GM19238 (cell line): ENCODE measurements around the gene GTF2B.
A peak's percentile ranks its signal among the peaks of the same experiment; 100 is the strongest.
"Not testable (repeated sequence)": the region's sequence is repeated elsewhere in the genome, so short reads cannot be mapped to it uniquely, and the experiment has no call there.

Source experiments
- DNase-seq: peaks from one replicate; pipeline ENCODE4 v3.0.0; 2011; ENCODE audit warnings: low spot score; ENCODE audit not compliant: insufficient read length

The GTF2B gene, protein sequence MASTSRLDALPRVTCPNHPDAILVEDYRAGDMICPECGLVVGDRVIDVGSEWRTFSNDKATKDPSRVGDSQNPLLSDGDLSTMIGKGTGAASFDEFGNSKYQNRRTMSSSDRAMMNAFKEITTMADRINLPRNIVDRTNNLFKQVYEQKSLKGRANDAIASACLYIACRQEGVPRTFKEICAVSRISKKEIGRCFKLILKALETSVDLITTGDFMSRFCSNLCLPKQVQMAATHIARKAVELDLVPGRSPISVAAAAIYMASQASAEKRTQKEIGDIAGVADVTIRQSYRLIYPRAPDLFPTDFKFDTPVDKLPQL

DNA sequence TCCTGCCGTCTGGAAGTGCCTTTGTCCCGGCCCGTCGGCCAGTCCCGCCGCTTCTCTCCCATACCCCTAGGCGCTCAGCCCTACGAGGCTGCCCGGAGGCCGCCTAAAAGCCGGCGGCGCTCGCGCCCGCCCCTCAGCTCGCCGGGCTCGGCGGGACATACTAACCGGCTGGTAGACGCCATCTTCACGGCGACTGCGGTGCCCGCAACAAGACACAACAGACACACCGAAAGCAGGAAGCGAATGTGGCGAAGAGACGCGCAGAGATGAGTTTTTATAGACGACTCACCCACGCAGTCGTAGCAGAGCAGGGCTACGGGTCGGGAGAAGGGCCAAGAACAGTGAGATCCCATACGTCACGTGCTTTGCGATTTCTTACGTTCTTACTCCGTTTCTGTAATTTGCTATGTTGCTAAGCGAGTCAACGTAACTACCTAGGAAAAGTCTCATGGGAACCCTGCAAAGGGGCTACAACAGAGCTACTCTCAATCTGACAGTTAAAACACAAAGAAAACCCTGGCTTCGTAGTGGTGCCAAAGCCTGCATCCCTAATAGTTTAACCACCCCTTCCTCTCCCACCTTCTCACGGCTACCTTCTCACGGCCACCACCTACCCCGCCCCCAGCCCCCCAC lies at the start of gene GTF2B:
Gene GTF2B (minus strand): TSS at position 250 of the 633 bp plus-strand sequence. CDS start 68 bp downstream, at position 182.
- DNase-seq, result peak; percentile 65

DNA sequence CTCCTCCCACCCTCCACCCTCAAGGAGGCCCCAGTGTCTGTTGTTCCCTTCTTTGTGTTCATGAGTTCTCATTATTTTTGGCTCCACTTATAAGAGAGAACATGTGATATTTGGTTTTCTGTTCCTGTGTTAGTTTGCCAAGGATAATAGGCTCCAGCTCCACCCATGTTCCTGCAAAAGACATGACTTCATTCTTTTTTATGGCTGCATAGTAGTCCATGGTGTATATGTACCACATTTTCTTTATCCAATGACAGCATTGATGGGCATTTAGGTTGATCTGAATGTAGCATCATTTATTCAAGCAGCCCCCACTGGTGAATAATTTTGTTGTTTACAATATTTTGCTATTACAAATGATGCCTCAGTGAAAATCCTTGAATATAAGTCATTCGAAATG lies 47.2 kb upstream of the GTF2B start:
- not testable (repeated sequence) for DNase-seq

DNA sequence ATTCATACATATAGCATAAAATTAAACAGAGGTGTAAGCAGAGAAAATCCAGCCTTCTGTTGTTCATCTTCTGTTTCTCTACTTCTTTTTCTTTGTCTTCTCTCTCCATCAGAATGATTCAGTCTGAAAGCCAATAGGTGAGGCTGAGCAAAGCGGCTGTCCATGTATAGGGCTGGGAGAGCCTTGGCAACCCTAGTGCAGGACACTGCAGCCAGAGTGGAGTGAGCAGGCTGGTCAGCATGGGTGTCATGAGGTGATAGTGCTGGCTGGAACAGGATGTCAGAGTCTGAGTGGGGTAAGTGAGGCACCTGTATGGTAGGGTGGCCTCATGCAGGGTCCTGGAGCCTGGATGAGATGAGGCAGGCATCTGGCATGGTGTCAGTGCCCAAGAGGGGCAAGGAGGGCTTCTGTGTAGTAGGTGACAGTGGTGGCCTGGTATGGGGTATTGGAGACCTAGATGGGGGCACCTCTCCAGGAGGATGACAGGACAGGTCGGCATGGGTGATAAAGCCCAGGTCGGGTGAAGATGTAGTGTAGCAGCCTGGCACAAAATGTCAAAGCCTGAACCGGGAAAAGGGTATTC lies 45.5 kb upstream of the GTF2B start:
- no peak for DNase-seq

DNA sequence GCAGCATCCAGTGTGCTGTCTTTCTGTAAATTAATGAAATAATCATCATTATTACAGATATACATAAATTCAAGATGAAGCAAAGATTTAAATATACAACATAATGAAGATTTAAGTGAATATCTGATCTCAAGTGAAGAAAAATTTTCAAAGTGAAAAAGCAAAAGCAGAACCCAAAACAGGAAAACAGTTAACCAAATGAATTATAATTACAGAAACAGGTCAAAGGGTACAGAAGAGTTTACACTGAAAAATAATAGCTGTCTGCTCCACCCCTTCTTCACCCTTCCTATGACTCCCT lies 44.8 kb upstream of the GTF2B start:
- no peak for DNase-seq

DNA sequence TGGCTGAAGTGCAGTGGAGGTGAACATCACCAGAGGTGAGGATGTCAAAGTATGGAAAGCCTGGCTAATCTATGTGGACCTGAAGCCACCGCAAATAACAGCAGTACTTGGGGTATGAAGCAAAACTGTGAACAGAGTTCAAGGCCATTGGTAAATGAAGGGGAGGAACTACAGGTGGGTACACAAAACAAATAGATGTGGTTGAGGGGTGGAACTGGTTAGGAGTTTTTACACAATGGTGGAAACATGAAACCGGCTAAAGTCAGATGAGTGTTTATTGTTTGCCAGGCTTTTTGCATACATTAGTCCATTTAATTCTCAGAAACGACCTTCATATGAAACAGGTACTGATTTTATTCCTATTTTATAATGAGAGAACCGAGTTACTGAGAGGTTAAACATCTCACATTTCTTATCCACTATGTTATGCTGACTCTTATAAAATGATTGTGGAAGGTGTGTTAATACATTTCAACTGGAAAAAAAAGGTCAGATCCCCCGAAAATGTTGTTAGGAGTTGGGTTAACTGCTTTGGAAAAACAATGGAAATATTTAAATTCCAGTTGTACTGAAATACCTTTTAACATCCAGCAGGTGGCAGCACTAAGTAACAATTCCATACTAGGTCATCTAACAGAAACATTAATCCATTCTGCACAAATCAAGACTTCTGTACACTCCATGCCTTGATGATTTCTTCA lies 44.3 kb upstream of the GTF2B start:
- no peak for DNase-seq

DNA sequence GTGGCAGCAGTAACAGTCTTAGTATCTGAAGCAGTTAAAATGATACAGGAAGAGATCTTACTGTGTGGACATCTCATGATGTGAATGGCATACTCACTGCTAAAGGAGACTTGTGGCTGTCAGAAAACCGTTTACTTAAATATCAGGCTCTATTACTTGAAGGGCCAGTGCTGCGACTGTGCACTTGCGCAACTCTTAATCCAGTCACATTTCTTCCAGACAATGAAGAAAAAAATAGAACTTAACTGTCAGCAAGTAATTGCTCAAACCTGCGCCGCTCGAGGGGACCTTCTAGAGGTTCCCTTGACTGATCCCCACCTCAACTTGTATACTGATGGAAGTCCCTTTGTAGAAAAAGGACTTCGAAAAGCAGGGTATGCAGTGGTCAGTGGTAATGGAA lies 38.8 kb upstream of the GTF2B start:
- not testable (repeated sequence) for DNase-seq

DNA sequence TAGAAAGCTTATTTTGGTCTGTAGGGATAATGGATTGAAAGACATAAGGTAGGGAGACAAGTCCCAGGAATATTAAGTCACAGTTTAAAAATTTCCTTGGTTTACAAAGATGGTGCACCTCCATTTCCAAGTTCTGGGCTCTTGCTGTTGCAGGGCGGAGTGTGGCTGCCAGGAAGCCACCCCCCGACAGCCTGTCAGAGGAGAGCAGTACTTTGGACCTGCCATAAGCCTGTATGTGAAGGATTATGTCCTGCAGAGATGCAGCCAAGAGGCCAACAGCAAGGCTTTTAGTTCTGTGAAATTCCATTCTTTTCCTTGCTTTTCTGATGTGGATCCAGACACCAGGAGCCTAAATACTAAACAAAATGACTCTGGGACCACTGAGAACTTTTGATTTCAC lies 31.9 kb upstream of the GTF2B start:
- no peak for DNase-seq

DNA sequence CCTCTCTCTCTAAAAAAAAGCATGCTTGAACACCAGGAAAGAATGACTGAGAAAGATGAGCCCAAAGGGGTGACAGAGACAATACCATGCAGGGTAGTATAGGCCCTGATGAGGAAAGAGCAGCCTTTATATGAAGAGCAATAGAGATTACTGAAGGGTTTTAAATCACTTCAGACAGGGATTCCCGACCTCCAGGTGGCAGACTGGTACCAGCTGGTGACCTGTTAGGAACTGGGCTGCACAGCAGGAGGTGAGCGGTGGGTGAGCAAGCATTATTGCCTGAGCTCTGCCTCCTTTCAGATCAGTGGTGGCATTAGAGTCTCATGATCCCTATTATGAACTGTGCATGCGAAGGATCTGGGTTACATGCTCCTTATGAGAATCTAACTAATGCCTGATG lies 30.8 kb upstream of the GTF2B start:
- DNase-seq, result no peak

DNA sequence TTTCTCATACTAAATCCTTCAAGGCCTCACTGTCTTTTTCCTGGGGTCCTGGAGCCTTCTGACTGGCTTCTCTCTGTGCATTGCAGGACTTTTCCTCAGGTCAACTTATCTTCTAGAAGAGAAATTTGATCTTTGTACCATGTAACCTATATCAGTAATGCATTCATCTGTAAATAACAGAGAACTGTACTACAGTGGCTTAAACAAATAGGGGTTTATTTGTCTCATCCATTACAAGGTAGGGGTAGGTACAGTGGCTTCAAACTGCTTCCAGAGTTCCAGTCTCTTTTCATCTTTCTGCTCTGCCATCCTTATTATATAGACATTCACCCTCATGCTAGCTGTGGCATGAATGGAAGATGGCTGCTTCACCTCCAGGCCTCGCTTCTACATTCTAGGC lies 29.5 kb upstream of the GTF2B start:
- DNase-seq, result no peak

DNA sequence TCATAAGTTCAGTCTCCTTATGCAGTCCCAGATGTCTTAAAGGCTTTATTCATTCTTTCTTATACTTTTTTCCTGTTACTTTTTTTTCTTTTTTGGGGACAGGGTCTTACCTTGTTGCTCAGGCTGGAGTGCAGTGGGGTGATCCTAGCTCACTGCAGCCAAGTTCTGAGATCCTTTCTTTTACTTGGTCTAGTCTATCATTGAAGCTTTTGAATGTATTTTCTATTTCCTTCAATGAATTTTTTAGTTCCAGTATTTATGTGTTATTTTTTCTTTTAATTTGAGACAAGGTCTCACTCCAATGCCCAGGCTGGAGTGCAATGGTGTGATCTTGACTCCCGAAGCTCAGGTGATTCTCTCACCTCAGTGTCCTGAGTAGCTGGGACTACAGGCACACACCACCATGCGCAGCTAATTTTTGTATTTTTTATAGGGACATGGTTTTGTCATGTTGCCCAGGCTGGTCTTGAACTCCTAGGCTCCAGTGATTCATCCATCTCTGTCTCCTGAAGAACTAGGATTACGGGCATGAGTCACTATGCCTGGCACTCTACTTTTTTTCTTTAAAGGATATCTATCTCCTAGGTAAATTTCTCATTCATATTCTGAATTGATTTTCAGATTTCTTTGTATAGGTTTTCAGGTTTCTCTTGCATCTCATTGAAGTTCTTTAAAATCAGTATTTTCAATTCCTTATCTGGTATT lies 26.1 kb upstream of the GTF2B start:
- no peak for DNase-seq

DNA sequence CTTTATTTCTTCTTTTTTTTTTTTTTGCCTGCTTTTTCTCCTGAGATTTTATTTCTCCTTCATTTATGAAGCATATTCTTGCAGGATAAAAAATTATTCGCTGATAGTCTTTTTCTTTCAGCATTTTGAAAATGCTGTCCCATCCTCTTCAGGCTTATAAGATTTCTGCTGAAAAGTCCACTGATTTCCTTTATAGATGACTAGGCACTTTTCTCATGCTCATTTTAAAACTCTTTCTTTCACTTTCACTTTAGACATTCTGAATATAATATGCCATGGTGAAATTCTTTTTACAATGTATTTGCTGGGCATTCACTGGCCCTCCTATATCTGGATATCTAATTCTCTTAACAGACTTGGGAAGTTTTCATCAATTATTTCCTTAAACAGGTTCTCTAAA lies 25.5 kb upstream of the GTF2B start:
- DNase-seq, result no peak

DNA sequence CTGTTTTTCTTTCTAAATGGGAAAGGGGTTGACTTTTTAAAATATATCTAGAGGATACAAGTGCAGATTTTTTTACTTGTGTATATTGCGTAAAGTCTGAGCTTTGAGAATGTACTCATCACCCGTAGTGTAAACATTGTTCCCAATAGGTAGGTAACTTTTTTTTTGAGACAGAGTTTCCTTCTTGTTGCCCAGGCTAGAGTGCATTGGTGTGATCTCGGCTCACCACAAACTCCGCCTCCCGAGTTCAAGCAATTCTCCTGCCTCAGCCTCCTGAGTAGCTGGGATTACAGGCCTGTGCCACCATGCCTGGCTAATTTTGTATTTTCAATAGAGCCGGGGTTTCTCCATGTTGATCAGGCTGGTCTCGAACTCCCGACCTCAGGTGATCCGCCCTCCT lies 20.4 kb upstream of the GTF2B start:
- DNase-seq, result not testable (repeated sequence)

DNA sequence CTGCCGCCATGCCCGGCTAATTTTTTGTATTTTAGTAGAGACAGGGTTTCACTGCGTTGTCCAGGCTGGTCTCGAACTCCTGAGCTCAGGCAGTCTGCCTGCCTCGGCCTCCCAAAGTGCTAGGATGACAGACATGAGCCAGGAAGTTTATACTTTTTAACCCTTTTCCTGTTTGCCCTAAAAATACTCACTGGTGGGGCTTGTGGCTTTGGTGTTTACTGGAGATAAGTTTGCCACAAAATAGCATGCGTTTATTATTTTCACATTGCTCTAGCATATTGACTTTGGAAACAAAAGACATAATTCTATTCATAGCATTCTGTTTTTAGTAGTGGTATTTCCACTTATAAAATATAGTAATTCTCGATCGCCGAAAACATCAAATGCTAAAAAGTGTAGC lies 19.8 kb upstream of the GTF2B start:
- no peak for DNase-seq

DNA sequence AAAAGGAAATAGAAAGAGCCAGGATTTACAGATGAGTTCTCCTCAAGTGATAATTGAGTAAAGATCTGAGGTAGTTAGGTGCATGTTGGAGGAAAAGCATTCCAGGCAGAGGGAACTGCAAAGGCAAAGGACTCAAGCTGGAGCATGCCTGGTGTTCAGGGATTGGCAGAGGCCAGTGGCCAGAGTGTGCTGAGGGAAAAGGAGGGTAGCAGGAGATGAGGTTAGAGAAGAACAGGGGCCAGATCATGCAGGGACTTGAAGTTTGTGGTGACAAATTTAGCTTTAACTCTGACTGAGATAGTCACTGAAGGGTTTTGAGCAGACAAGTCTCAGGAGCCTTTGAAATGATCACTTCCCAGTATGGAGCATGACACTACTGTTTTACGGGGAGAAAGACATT lies 19.0 kb upstream of the GTF2B start:
- no peak for DNase-seq

DNA sequence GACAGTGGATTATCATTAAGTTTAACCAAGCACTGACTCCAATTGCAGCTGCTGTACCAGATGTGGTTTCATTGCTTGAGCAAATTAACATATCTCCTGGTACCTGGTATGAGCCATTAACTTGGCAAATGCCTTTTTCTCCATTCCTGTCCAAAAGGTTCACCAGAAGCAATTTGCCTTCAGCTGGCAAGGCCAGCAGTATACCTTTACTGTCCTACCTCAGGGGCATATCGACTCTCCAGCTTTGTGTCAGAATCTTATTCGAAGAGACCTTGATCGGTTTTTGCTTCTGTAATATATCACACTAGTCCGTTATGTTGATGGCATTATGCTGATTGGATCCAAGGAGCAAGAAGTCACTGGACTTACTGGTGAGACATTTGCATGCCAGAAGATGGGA lies 9.5 kb upstream of the GTF2B start:
- no peak for DNase-seq

DNA sequence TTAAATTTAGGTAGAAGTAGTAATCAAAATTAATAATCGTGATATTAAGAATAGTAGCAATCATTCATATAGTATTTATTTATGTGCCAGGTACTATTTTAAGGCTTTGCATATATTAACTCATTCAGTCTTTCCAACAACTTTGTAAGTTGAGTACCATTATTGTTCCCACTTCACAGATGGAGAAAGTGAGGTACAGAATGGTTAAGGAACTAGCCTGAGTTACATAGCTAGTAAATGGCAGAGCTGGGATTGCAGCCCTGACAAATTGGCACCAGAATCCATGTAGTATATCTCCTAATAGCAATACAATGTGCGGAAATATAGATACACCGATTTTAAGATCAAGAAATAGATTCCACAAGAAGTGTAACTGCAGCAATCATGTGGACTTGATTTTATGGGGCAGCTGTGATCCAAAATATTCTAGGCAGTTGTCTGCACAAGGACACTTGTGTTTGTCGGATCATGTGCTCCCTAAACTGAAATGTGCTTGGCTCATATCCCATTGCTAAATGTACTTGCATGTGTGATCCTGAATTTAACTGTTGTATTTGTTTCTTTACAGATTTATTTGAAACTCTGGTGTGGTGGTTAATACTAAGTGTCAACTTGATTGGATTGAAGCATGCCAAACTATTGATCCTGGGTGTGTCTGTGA lies 5.8 kb upstream of the GTF2B start:
- no peak for DNase-seq

DNA sequence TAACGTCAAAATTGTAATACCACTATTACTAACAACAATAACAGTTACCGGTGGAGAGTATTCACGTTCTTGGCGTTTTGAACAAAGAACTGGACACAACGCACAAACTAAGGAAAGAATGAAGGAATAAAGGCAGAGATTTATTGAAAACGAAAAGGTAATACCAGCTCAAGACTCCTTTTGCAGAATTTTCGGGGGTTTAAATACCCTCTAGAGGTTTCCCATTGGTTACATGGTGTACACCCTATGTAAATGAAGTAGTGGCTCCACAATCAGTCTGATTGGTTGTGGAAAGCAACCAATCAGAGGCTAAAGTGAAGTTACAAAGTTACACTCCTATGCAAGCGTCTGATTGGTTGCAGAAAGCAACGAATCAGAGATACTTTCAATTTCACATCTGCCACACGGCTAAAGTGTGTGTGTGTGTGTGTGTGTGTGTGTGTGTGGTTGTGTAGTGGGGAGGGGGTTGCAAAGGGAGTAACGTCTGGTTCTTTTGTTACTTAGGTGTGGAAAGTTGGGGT lies 1.1 kb upstream of the GTF2B start:
- no peak for DNase-seq

DNA sequence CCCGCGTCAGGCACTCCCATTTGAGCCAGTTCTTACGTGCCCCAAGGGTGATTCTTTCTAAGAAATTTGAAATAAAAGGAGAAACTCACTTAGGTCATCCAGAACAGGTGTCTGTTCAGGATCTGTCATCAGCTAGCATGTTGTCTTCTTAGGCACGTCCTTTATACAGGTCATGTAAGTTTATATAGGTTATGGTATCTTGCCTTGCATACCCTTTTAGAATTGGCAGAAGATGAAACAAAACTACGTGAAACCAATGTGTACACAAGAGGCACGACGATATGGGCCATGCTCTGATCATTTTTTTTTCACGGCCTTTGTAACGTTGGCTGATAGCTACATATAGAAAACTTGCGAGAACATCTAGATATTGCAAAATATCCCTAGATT lies 579 bp upstream of the GTF2B start:
- DNase-seq, result no peak

DNA sequence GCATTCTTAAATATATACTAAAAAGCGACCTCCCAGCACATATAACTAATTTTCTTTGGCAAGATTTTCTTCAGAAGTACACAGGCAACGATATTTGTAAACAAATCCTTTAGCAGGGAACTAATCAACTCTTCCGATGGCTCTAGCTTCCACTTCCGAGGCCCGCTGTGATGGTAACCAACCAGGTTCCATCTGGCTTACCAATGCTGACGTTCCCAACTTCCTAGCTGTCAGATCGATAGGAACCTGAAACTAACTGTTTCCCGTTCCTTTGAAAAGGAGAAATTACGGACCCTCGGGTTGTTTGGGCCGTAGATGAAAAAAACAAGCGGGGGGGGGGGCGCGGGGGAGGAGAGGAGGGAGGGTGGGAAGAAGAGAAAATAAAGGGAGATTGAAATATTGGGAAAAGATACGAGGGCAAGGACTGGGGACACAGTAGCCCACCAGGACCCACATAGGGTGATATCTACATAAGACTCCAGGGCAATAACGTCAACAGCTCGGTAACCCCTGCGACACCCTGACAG lies 513 bp downstream of the GTF2B start:
- no peak for DNase-seq

DNA sequence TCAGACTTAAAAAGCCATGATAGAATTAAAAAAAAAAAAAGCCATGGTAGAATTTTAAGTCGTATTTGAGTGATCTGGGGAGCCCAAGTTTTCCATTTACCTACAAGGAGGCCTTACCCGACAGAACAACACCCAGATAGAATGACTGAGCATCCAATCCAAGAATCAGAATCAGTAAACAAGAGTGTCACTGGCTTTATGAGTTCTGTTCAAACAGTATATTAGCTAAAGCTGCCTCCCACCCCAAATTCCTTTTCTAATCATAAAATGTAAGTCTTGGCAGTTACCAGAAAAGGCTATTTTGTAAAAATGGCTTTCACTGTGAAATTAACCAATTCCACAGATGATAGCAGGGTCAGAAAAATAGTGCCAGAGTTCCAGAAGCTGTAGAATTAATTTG lies 1.2 kb downstream of the GTF2B start:
- no peak for DNase-seq

DNA sequence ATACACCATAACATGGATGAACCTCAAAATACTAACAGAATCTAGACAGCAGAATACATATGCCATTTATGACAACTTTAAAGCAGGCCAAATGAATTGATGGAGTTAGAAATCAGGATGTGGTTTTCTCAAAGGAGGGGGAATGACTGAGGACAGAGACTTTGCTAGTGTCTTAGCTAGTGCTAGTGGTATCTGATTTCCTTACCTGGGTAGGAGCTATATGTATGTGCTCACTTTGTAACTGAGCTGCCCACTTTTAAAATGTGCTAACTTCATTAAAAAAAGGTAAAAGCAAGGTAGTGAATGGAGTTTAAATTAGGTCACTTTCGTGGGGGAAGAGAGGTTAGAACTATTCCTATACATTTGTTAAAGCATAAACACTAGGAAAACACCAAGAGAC lies 2.6 kb downstream of the GTF2B start:
- no peak for DNase-seq
